Stimulated activated CD4-positive, alpha-beta T cell treated with anti-CD3 and anti-CD28 coated beads, Interleukin-1b, Interleukin-23, amount 100 ng/mL, for 4 hours (primary cell): Measurements from ENCODE around the gene TNRC18.
"Not testable (repeated sequence)": the region's sequence is repeated elsewhere in the genome, so short reads cannot be mapped to it uniquely, and the experiment has no call there.

Source experiments
- DNase-seq, 2 donors: peaks; one replicate each; pipeline ENCODE4 v3.0.0-alpha.2; 2020; ENCODE audit warnings: low read depth in 2 of 2

The TNRC18 gene

GRCh38 chr7:5294169-5294987 lies 129.3 kb downstream of the TNRC18 start:
- no peak for DNase-seq

- DNase-seq: not testable (repeated sequence)
These were observed 131.8 kb downstream of the TNRC18 start for GRCh38 chr7:5291711-5292335.

GRCh38 chr7:5291301-5291700 lies 132.3 kb downstream of the TNRC18 start:
- DNase-seq: no peak

- DNase-seq: no peak
These were observed 134.3 kb downstream of the TNRC18 start for GRCh38 chr7:5289355-5289754.

GRCh38 chr7:5288560-5288959 lies 135.1 kb downstream of the TNRC18 start:
- not testable (repeated sequence) for DNase-seq

GRCh38 chr7:5287802-5288201 lies 135.8 kb downstream of the TNRC18 start:
- DNase-seq: no peak

- not testable (repeated sequence) for DNase-seq
These were observed 136.3 kb downstream of the TNRC18 start for GRCh38 chr7:5287373-5287772.

- DNase-seq: no peak
These were observed 136.7 kb downstream of the TNRC18 start for GRCh38 chr7:5286933-5287332.

GRCh38 chr7:5284304-5285281 lies 139.0 kb downstream of the TNRC18 start:
- DNase-seq: no peak

GRCh38 chr7:5283421-5284303 lies 140.0 kb downstream of the TNRC18 start:
- DNase-seq: no peak

- DNase-seq: peak in 1 of 2 donors; percentile 38
These were observed 140.9 kb downstream of the TNRC18 start, which contains the start of gene SLC29A4 for GRCh38 chr7:5282543-5283316. TSS of gene SLC29A4 (plus strand) at chr7:5282943. CDS start at chr7:5287817, 4,874 bp downstream.

- not testable (repeated sequence) for DNase-seq
These were observed 141.8 kb downstream of the TNRC18 start for GRCh38 chr7:5281598-5282500.

- no peak for DNase-seq
These were observed 143.9 kb downstream of the TNRC18 start for GRCh38 chr7:5279734-5280133.

- DNase-seq: no peak
These were observed 144.9 kb downstream of the TNRC18 start for GRCh38 chr7:5278766-5279165.

GRCh38 chr7:5276611-5277010 lies 147.0 kb downstream of the TNRC18 start:
- no peak for DNase-seq

- DNase-seq: not testable (repeated sequence)
These were observed 147.5 kb downstream of the TNRC18 start for GRCh38 chr7:5276123-5276522.

GRCh38 chr7:5275510-5275909 lies 148.1 kb downstream of the TNRC18 start:
- not testable (repeated sequence) for DNase-seq

GRCh38 chr7:5274985-5275431 lies 148.6 kb downstream of the TNRC18 start:
- not testable (repeated sequence) for DNase-seq

- no peak for DNase-seq
These were observed 149.2 kb downstream of the TNRC18 start for GRCh38 chr7:5274441-5274840.
